Natural killer cell (primary cell): ENCODE measurements around the gene GFPT2. TPM values are rescaled to one million over a fixed set of nuclear protein-coding genes. Genes with fewer than 3 reads are reported as not detected.

Experiments used
- ATAC-seq, 3 donors: fragments of 150-1000 bp in 2 of 3; fragments of 200-7000 bp in 1 of 3; cut with Tn5 transposase; 1 replicate in 1 of 3; 2 replicates in 2 of 3; pipeline ENCODE4 v1.10.0; 2021; ENCODE audit warnings: mild to moderate bottlenecking in 2 of 3, moderate library complexity in 2 of 3
- DNase-seq, 2 donors: peaks; one replicate each; pipeline versions ENCODE4 v3.0.0 to v3.0.0-alpha.2; 2013 to 2021; ENCODE audit warnings: mixed read lengths in 1 of 2
- H3K27ac ChIP-seq: one replicate; pipeline ENCODE4 v1.5.1; 2013; ENCODE audit warnings: mild to moderate bottlenecking, low read length
- H3K27me3 ChIP-seq: one replicate; pipeline ENCODE4 v1.6.1; 2013; ENCODE audit warnings: low read length; ENCODE audit not compliant: control insufficient read depth, insufficient read depth
- H3K36me3 ChIP-seq: one replicate; pipeline ENCODE4 v1.6.1; 2013; ENCODE audit warnings: low read length; ENCODE audit not compliant: control insufficient read depth, insufficient read depth
- H3K4me1 ChIP-seq: one replicate; pipeline ENCODE4 v1.6.1; 2013; ENCODE audit warnings: low read length; ENCODE audit not compliant: control insufficient read depth, insufficient read depth
- H3K4me3 ChIP-seq: one replicate; pipeline ENCODE4 v1.5.1; 2013; ENCODE audit warnings: low read length
- H3K9me3 ChIP-seq: one replicate; pipeline ENCODE4 v1.6.1; 2013; ENCODE audit warnings: low read length; ENCODE audit not compliant: control insufficient read depth, insufficient read depth
- H3K27ac Mint-ChIP-seq, 2 donors: one replicate each; pipeline ENCODE4 v1.8.0; 2022; ENCODE audit warnings: mild to moderate bottlenecking in 2 of 2, mixed read lengths in 2 of 2, moderate library complexity in 1 of 2
- H3K27me3 Mint-ChIP-seq, 2 donors: one replicate each; pipeline ENCODE4 v1.8.0; 2022; ENCODE audit warnings: low read depth in 2 of 2, mixed read lengths in 2 of 2
- H3K36me3 Mint-ChIP-seq: one replicate; pipeline ENCODE4 v1.8.0; 2022; ENCODE audit warnings: mixed read lengths
- H3K4me1 Mint-ChIP-seq, 2 donors: one replicate each; pipeline ENCODE4 v1.8.0; 2022; ENCODE audit warnings: mixed read lengths in 2 of 2
- H3K4me3 Mint-ChIP-seq: one replicate; pipeline ENCODE4 v1.8.0; 2022; ENCODE audit warnings: mild to moderate bottlenecking, moderate library complexity, mixed read lengths
- H3K9me3 Mint-ChIP-seq, 2 donors: one replicate each; pipeline ENCODE4 v1.8.0; 2022; ENCODE audit warnings: mixed read lengths in 2 of 2
- CTCF ChIP-seq: fragments of 200-600 bp; IDR thresholded peaks from one replicate; pipeline ENCODE4 v1.8.0; 2022; ENCODE audit warnings: antibody characterized with exemption
- WGBS: methylation state at CpG from one replicate; pipeline ENCODE4 v1.1.7; 2013; ENCODE audit warnings: missing lambda C conversion rate; ENCODE audit not compliant: insufficient coverage; 5-methylcytosine and 5-hydroxymethylcytosine counted together
- intact Hi-C: fragments of 100-400 bp; cut with micrococcal nuclease; formaldehyde crosslinking; loops from one replicate; pipeline ENCODE4 v1.14.2; 2022
- total RNA-seq, 4 donors: library from RNA; stranded (reverse); fragments of 120-200 nt in 1 of 4; gene quantifications; one replicate each; pipeline versions ENCODE4 v1.2.3 to v1.2.4, GENCODE V29; 2013 to 2022

Gene GFPT2
- total RNA-seq, 3 donors from 2014 or later (not counting 1 experiment from before 2014, with no cell fraction given), result 0.56 to 0.86 TPM; not detected in 1

DNA sequence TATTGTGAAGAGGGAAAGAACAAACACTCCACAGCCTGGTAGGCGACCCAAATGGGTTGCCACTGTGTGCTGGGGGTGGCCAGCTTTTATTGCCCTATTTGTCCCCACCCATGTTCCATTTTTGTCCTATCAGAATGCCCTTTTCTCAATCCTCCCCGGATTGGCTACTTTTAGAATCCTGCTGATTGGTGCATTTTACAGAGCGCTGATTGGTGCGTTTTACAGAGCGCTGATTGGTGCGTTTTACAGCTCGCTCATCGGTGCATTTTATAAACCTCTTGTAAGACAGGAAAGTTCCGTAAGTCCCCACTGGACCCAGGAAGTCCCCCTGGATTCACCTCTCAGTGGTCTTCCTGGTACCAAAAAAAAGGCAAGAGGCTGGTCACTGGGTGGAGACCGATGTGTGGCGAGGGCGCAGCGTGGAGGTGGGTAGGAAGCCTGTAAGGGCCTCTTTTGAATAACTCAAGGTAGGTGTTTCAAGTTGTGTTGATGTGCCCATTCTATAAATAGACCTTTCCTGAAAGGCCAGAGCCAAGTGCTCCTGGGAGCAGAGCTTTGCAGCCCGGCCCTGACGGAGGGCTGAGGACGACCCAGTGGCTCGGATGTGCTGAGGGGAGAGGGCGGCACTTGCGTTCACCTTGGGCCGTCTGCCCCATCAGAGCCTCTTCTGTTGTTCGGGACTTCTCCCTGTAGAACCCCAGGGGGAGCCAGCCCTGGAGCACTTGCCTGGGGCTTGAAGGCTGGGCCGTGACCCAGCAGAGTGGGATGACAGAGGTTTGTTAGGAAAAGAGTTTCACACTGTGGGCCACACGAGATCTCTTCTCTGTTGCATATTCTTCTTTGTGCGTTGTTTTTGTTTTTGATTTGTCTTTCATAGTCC, 7.2 kb upstream of the GFPT2 start:
- H3K4me3 Mint-ChIP-seq, result no peak overlapping the region
- no peaks in the 10 kb centered on the region for H3K27me3 ChIP-seq
- DNase-seq, result no peak
- H3K9me3 ChIP-seq, result no peaks in the 10 kb centered on the region
- ATAC-seq, result no peak
- H3K27me3 Mint-ChIP-seq, result peaks cover 15 to 22% of the 10 kb centered on the region in 2 donors
- H3K27ac ChIP-seq, result no peak overlapping the region
- no peaks in the 10 kb centered on the region for H3K4me1 Mint-ChIP-seq
- H3K4me1 ChIP-seq, result no peaks in the 10 kb centered on the region
- H3K9me3 Mint-ChIP-seq, result no peaks in the 10 kb centered on the region
- no peaks in the 10 kb centered on the region for H3K36me3 Mint-ChIP-seq
- intact Hi-C loops, result no loop called here
- H3K4me3 ChIP-seq, result no peak overlapping the region
- H3K27ac Mint-ChIP-seq, result no peak overlapping the region
- WGBS, result 95% methylated on average over 24 of the region's 24 CpGs
- no peak for TF ChIP-seq CTCF
- no peaks in the 10 kb centered on the region for H3K36me3 ChIP-seq

- no peak for TF ChIP-seq CTCF
- DNase-seq (no peak), ATAC-seq (no peak)
- no peak overlapping the region for H3K27ac Mint-ChIP-seq
- peaks cover 20 to 23% of the 10 kb centered on the region in 2 donors for H3K27me3 Mint-ChIP-seq
- intact Hi-C loops, result no loop called here
- Histone ChIP-seq H3K27ac (no peak overlapping the region), H3K4me3 (no peak overlapping the region), H3K27me3 (peaks cover 7% of the 10 kb centered on the region), H3K36me3 (no peaks in the 10 kb centered on the region), H3K9me3 (no peaks in the 10 kb centered on the region), H3K4me1 (peaks cover 9% of the 10 kb centered on the region)
- H3K9me3 Mint-ChIP-seq, result no peaks in the 10 kb centered on the region
- H3K36me3 Mint-ChIP-seq, result no peaks in the 10 kb centered on the region
- peaks cover 0 to 9% of the 10 kb centered on the region in 2 donors for H3K4me1 Mint-ChIP-seq
- 93% methylated on average over 6 of the region's 6 CpGs for WGBS
- H3K4me3 Mint-ChIP-seq, result no peak overlapping the region
Measured at GRCh38 chr5:180358694-180359093, 5.6 kb upstream of the GFPT2 start.

- no peak overlapping the region for H3K27ac Mint-ChIP-seq
- no peak overlapping the region for H3K27ac ChIP-seq
- H3K4me3 Mint-ChIP-seq, result no peak overlapping the region
- H3K4me3 ChIP-seq, result no peak overlapping the region
- no peak for ATAC-seq
- no peak for DNase-seq
- no peaks in the 10 kb centered on the region for H3K9me3 Mint-ChIP-seq
- peaks cover 10% of the 10 kb centered on the region for H3K27me3 ChIP-seq
- peaks cover 0 to 12% of the 10 kb centered on the region in 2 donors for H3K4me1 Mint-ChIP-seq
- H3K9me3 ChIP-seq, result no peaks in the 10 kb centered on the region
- WGBS, result 97% methylated on average over 6 of the region's 6 CpGs
- intact Hi-C loops, result no loop called here
- TF ChIP-seq CTCF, result no peak
- H3K36me3 ChIP-seq, result no peaks in the 10 kb centered on the region
- H3K4me1 ChIP-seq, result peaks cover 12% of the 10 kb centered on the region
- no peaks in the 10 kb centered on the region for H3K36me3 Mint-ChIP-seq
- peaks cover 20 to 23% of the 10 kb centered on the region in 2 donors for H3K27me3 Mint-ChIP-seq
Measured at GRCh38 chr5:180358179-180358578, 5.0 kb upstream of the GFPT2 start.
